H9 (cell line): ENCODE data around the gene ANKRD11. TPM values are rescaled to one million over a fixed set of nuclear protein-coding genes. Genes with fewer than 3 reads are reported as not detected.

ENCODE experiments used
- DNase-seq: peaks from one replicate; pipeline ENCODE4 v3.0.0-alpha.2; 2017
- H2AFZ ChIP-seq: one replicate; pipeline ENCODE4 v1.6.1; 2013; ENCODE audit warnings: mild to moderate bottlenecking, low read length, control low read depth, moderate library complexity
- H2AK5ac ChIP-seq: 2 replicates; pipeline ENCODE4 v1.6.1; 2013; ENCODE audit warnings: low read length, control low read depth, mixed read lengths; ENCODE audit not compliant: insufficient read length
- H2BK120ac ChIP-seq: one replicate; pipeline ENCODE4 v1.6.1; 2013; ENCODE audit warnings: low read depth, mild to moderate bottlenecking, low read length, control low read depth, inconsistent platforms; ENCODE audit not compliant: poor library complexity, severe bottlenecking
- H2BK12ac ChIP-seq: 2 replicates; pipeline ENCODE4 v1.6.1; 2013; ENCODE audit warnings: low read length, control low read depth, mixed read lengths, low read depth; ENCODE audit not compliant: insufficient read length
- H2BK15ac ChIP-seq: 2 replicates; pipeline ENCODE4 v1.6.1; 2013; ENCODE audit warnings: low read depth, low read length, control low read depth
- H2BK20ac ChIP-seq: one replicate; pipeline ENCODE4 v1.6.1; 2013; ENCODE audit warnings: low read depth, mild to moderate bottlenecking, low read length, control low read depth, inconsistent platforms; ENCODE audit not compliant: poor library complexity, severe bottlenecking
- H2BK5ac ChIP-seq: 2 replicates; pipeline ENCODE4 v1.6.1; 2013; ENCODE audit warnings: low read length, control low read depth, mixed read lengths; ENCODE audit not compliant: insufficient read length
- H3K14ac ChIP-seq: 2 replicates; pipeline ENCODE4 v1.6.1; 2013; ENCODE audit warnings: low read length, control low read depth; ENCODE audit not compliant: insufficient read depth
- H3K18ac ChIP-seq: 2 replicates; pipeline ENCODE4 v1.6.1; 2013; ENCODE audit warnings: low read depth, mild to moderate bottlenecking, mixed read lengths, low read length, control low read depth; ENCODE audit not compliant: insufficient read length
- H3K23ac ChIP-seq: 2 replicates; pipeline ENCODE4 v1.6.1; 2013; ENCODE audit warnings: low read length, control low read depth, mixed read lengths, low read depth; ENCODE audit not compliant: insufficient read length
- H3K23me2 ChIP-seq: 2 replicates; pipeline ENCODE4 v1.6.1; 2013; ENCODE audit warnings: low read depth, mild to moderate bottlenecking, mixed read lengths, low read length, control low read depth; ENCODE audit not compliant: insufficient read length, poor library complexity, severe bottlenecking
- H3K27ac ChIP-seq: 2 replicates; pipeline ENCODE4 v1.5.1; 2013; ENCODE audit warnings: low read length, control low read depth, mixed read lengths, low read depth; ENCODE audit not compliant: insufficient read length
- H3K27me3 ChIP-seq: 2 replicates; pipeline ENCODE4 v1.6.1; 2013; ENCODE audit warnings: low read length, control low read depth, inconsistent platforms; ENCODE audit not compliant: insufficient read depth
- H3K4ac ChIP-seq: 2 replicates; pipeline ENCODE4 v1.6.1; 2013; ENCODE audit warnings: low read depth, mild to moderate bottlenecking, control low read depth, inconsistent platforms, low read length, moderate library complexity
- H3K4me1 ChIP-seq: 2 replicates; pipeline ENCODE4 v1.6.1; 2013; ENCODE audit warnings: low read length, control low read depth, inconsistent platforms; ENCODE audit not compliant: insufficient read depth
- H3K4me2 ChIP-seq: 2 replicates; pipeline ENCODE4 v1.6.1; 2013; ENCODE audit warnings: low read length, control low read depth, mixed read lengths; ENCODE audit not compliant: insufficient read length, insufficient read depth
- H3K56ac ChIP-seq: 2 replicates; pipeline ENCODE4 v1.6.1; 2013; ENCODE audit warnings: low read depth, mild to moderate bottlenecking, mixed read lengths, low read length, control low read depth; ENCODE audit not compliant: insufficient read length
- H3K79me1 ChIP-seq: 2 replicates; pipeline ENCODE4 v1.6.1; 2013; ENCODE audit warnings: low read depth, mild to moderate bottlenecking, moderate library complexity, low read length, control low read depth, inconsistent platforms; ENCODE audit not compliant: insufficient read depth, poor library complexity, severe bottlenecking
- H3K79me2 ChIP-seq: 2 replicates; pipeline ENCODE4 v1.6.1; 2013; ENCODE audit warnings: low read length, control low read depth, inconsistent platforms; ENCODE audit not compliant: insufficient read depth
- H3K9ac ChIP-seq: 2 replicates; pipeline ENCODE4 v1.6.1; 2013; ENCODE audit warnings: low read length, control low read depth, mixed read lengths; ENCODE audit not compliant: insufficient read length; ENCODE audit errors: extremely low read depth
- H3K9me3 ChIP-seq: one replicate; pipeline ENCODE4 v1.6.1; 2013; ENCODE audit warnings: low read depth, low read length, inconsistent platforms; ENCODE audit not compliant: control insufficient read depth
- H3T11ph ChIP-seq: one replicate; pipeline ENCODE4 v1.6.1; 2013; ENCODE audit warnings: mild to moderate bottlenecking, low read length, control low read depth, inconsistent platforms
- H4K20me1 ChIP-seq: one replicate; pipeline ENCODE4 v1.6.1; 2013; ENCODE audit not compliant: control insufficient read depth, insufficient read length, insufficient read depth
- H4K5ac ChIP-seq: 2 replicates; pipeline ENCODE4 v1.6.1; 2013; ENCODE audit warnings: low read depth, mild to moderate bottlenecking, mixed read lengths, low read length, control low read depth; ENCODE audit not compliant: insufficient read length
- H4K8ac ChIP-seq: replicated peaks from 2 replicates; pipeline ENCODE4 v1.6.1; 2013; ENCODE audit warnings: low read length, control low read depth, mixed read lengths, low read depth; ENCODE audit not compliant: insufficient read length
- H4K91ac ChIP-seq: 2 replicates; pipeline ENCODE4 v1.6.1; 2013; ENCODE audit warnings: low read depth, mild to moderate bottlenecking, moderate library complexity, mixed read lengths, low read length, control low read depth; ENCODE audit not compliant: insufficient read length
- H3K27ac Mint-ChIP-seq, 3 experiments: 2 replicates in 2 of 3; 3 replicates in 1 of 3; pipeline ENCODE4 v1.8.0; 2020 to 2021; ENCODE audit warnings: mixed read lengths in 3 of 3, mild to moderate bottlenecking in 1 of 3, moderate library complexity in 1 of 3
- H3K27me3 Mint-ChIP-seq: 2 replicates; pipeline ENCODE4 v1.8.0; 2021; ENCODE audit warnings: low read depth, mild to moderate bottlenecking, moderate library complexity, mixed read lengths
- H3K36me3 Mint-ChIP-seq, 3 experiments: 2 replicates in 2 of 3; 3 replicates in 1 of 3; pipeline ENCODE4 v1.8.0; 2020 to 2021; ENCODE audit warnings: low read depth in 3 of 3, mixed read lengths in 3 of 3; ENCODE audit not compliant: insufficient read depth in 1 of 3
- H3K4me1 Mint-ChIP-seq, 2 experiments: 2 replicates each; pipeline ENCODE4 v1.8.0; 2020; ENCODE audit warnings: mixed read lengths in 2 of 2
- H3K4me3 Mint-ChIP-seq, 2 experiments: 2 replicates in 1 of 2; 3 replicates in 1 of 2; pipeline ENCODE4 v1.8.0; 2020 to 2021; ENCODE audit warnings: mild to moderate bottlenecking in 2 of 2, mixed read lengths in 2 of 2, moderate library complexity in 1 of 2
- H3K9me3 Mint-ChIP-seq, 2 experiments: 2 replicates in 1 of 2; 3 replicates in 1 of 2; pipeline ENCODE4 v1.8.0; 2020; ENCODE audit warnings: mild to moderate bottlenecking in 2 of 2, mixed read lengths in 2 of 2, moderate library complexity in 1 of 2
- WGBS: extraction: QIAGEN DNeasy Blood & Tissue Kit; methylation state at CpG from one replicate; pipeline ENCODE4 v1.1.7; 2013; ENCODE audit warnings: missing lambda C conversion rate, low lambda C conversion rate, mixed read lengths; ENCODE audit not compliant: insufficient read length; ENCODE audit errors: extremely low coverage; 5-methylcytosine and 5-hydroxymethylcytosine counted together
- total RNA-seq: library from RNA; stranded (reverse); gene quantifications from 2 replicates; pipeline ENCODE4 v1.2.1, GENCODE V29; 2021
- TF ChIP-seq, protein P1 (sequence below): fragments of 200-600 bp; sonication (generic); conservative IDR thresholded peaks from 3 replicates; pipeline ENCODE4 v1.8.0; 2021; ENCODE audit warnings: antibody characterized with exemption, mild to moderate bottlenecking

ANKRD11 gene
- total RNA-seq, 1 experiment from 2014 or later: 181 TPM

DNA sequence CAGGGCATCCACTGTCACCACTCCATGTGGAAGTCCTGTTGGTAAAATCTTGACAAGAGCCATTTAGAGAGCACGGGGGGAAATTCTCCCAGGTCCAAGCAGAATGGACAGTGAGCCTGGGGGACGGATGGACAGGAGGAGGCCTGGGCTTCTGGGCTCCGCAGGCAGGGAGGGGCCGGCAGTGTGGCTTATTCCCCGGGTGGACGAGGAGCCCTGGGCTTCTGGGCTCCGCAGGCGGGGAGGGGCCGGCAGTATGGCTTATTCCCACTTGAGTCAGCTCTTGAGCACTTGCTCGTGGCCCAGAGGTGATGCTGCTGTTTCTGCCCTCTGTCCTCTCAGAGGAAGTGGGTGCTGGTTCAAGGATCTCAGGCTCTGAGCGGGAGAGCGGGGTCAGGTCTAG is 47.9 kb upstream of the ANKRD11 start:
- Histone ChIP-seq H3K9me3 (no peaks in the 10 kb centered on the region), H3K14ac (no peak overlapping the region), H3K4me2 (no peak overlapping the region), H2BK5ac (no peak overlapping the region), H2BK120ac (no peak overlapping the region), H2BK15ac (no peak overlapping the region), H2AFZ (no peak overlapping the region), H3K79me1 (no peaks in the 10 kb centered on the region), H3K56ac (no peak overlapping the region), H3T11ph (no peak overlapping the region), H3K23me2 (no peaks in the 10 kb centered on the region), H2BK20ac (no peak overlapping the region), H3K27ac (no peak overlapping the region), H3K4ac (no peak overlapping the region), H3K18ac (no peak overlapping the region), H4K8ac (no peak overlapping the region), H3K23ac (no peak overlapping the region), H3K27me3 (no peaks in the 10 kb centered on the region), H4K20me1 (no peaks in the 10 kb centered on the region), H4K91ac (no peak overlapping the region), H2BK12ac (no peak overlapping the region), H4K5ac (no peak overlapping the region), H3K79me2 (no peaks in the 10 kb centered on the region), H3K9ac (no peak overlapping the region), H3K4me1 (no peaks in the 10 kb centered on the region), H2AK5ac (no peak overlapping the region)
- WGBS: no CpG with 5 or more reads among the region's 12 CpGs
- DNase-seq: no peak
- TF ChIP-seq, protein P1, sequence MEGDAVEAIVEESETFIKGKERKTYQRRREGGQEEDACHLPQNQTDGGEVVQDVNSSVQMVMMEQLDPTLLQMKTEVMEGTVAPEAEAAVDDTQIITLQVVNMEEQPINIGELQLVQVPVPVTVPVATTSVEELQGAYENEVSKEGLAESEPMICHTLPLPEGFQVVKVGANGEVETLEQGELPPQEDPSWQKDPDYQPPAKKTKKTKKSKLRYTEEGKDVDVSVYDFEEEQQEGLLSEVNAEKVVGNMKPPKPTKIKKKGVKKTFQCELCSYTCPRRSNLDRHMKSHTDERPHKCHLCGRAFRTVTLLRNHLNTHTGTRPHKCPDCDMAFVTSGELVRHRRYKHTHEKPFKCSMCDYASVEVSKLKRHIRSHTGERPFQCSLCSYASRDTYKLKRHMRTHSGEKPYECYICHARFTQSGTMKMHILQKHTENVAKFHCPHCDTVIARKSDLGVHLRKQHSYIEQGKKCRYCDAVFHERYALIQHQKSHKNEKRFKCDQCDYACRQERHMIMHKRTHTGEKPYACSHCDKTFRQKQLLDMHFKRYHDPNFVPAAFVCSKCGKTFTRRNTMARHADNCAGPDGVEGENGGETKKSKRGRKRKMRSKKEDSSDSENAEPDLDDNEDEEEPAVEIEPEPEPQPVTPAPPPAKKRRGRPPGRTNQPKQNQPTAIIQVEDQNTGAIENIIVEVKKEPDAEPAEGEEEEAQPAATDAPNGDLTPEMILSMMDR: no peak
- no peaks in the 10 kb centered on the region for H3K4me1 Mint-ChIP-seq
- H3K27ac Mint-ChIP-seq: no peak overlapping the region
- no peaks in the 10 kb centered on the region for H3K9me3 Mint-ChIP-seq
- H3K27me3 Mint-ChIP-seq: no peaks in the 10 kb centered on the region
- peaks cover 30 to 62% (median 53%) of the 10 kb centered on the region in 3 experiments; a peak in 6 of 7 replicates for H3K36me3 Mint-ChIP-seq
- no peak overlapping the region for H3K4me3 Mint-ChIP-seq
